NCI-H510A (cell line): Measurements from ENCODE around the gene MCOLN1.
"Not testable (repeated sequence)": the region's sequence is repeated elsewhere in the genome, so short reads cannot be mapped to it uniquely, and the experiment has no call there.

ENCODE experiments used
- DNase-seq: peaks from one replicate; lab custom pipeline; 2025; lab: John Stamatoyannopoulos, UW

Gene MCOLN1

DNA sequence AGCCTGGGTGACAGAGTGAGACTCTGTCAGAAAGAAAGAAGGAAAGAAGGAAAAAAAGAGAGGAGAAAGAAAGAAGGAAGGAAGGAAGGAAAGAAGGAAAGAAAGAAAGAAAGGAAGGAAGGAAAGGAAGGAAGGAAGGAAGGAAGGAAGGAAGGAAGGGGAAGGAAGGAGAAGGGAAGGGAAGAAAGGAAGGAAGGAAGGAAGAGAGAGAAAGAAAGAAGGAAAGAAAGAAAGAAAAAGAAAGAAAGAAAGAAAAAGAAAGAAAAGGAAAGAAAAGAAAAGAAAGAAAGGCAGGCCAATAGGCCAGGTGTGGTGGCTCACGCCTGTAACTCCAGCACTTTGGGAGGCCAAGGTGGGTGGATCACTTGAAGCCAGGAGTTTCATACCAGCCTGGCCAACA lies 55.0 kb downstream of the MCOLN1 start:
- not testable (repeated sequence) for DNase-seq

DNA sequence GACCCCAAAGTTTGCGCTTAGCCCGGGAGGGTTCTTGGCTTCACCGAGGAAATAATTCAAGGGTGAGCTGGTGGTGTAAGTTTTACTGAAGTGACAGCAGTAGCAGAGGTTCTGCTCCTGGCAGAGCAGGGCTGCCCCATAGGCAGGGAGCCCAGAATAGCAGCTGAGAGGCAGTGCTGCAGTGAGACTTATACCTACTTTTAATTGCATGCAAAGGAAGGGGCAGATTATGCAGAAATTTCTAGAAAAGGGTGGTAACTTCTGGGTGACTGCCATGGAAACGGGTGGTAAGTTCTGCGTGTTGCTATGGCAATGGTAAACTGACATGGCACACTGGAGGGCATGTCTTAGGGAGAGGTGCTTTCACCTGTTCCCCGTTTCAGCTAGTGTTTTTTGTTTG lies 55.7 kb downstream of the MCOLN1 start:
- no peak for DNase-seq

GRCh38 chr19:7579182-7579581 lies 56.8 kb downstream of the MCOLN1 start:
- no peak for DNase-seq

DNA sequence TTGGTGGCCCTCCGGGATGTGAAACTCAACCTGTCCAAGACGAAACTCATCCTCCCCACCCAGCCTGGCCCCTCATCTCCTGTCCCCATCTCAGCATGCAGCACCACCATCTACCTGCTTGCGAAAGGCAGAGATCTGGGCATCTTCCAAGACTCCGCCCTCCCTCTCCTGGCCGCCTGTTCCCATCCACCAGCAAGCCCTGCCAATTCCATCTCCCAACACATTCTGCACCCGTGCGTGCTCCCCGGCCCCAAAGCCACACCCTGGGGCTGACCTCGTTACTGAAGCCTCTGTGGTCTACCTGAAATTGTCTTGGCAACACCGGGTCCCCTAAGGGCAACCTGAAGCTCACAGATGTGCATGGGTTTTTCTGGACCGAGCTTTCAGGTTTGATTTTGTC lies 60.0 kb downstream of the MCOLN1 start:
- no peak for DNase-seq
